Bone marrow (tissue), 2 donors: ENCODE data around the gene CDKN1B.

ENCODE experiments used
- DNase-seq, 2 donors: peaks; one replicate each; lab custom pipeline; 2025; lab: John Stamatoyannopoulos, UW

Gene CDKN1B

GRCh38 chr12:12716793-12717585 lies at the start of gene CDKN1B:
Gene CDKN1B (plus strand): TSS chr12:12717368. CDS start chr12:12717840, 472 bp downstream.
- peak; percentile 76 to 91 for DNase-seq

- DNase-seq, result no peak
Observed at GRCh38 chr12:12668005-12668404, 49.2 kb upstream of the CDKN1B start.

DNA sequence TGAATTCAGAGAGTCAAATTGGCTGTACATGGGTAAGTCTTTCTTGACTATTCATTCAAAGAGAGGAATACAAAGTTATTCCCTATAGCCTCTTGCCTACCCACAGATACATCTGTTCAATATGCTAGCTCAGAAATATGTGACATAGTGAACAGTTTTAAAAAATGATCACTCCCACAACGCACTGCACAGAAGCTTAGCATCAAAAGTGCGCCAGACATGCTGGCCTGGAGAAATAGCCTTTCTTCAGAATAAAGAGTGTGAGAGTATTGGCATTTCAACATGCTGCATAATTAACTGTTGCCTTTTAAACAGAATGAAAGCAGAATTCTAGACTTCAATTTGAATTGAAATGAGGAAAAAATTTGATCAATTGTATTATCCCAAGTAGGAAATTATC lies 48.1 kb upstream of the CDKN1B start:
- no peak for DNase-seq

DNA sequence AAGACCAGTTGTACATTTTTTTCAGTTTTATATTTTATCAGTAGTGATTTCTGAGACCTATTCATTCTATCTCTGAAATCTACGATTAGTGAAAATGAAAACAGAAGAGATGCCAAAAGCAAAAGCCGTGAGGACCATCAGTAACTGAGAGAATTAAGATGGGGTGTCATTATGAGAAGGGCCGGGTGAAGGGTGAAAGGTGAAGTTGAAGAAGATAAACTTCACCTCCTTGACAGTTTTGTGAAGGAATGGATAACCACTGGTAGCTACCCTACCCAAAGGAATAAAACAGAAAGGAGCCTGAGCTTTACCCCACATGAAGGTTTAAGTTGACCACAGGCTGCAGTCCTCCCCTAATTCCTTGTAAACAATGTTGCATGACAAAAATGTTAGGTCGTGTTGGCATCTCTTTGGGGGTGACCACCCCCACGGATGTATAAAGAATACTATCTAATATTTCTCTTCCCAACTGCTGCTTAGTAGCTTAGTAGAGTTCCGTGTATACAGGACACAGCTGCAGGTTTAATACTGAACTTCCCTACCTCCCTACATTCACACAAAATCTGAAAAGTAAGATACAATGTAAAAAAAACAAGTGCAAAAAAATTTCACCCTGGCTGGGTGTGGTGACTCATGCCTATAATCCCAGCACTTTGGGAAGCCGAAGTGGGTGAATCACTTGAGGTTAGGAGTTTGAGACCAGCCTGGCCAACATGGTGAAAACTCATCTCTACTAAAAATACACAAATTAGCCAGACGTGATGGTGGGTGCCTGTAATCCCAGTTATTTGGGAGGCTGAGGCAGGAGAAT lies 45.1 kb upstream of the CDKN1B start:
- no peak for DNase-seq

DNA sequence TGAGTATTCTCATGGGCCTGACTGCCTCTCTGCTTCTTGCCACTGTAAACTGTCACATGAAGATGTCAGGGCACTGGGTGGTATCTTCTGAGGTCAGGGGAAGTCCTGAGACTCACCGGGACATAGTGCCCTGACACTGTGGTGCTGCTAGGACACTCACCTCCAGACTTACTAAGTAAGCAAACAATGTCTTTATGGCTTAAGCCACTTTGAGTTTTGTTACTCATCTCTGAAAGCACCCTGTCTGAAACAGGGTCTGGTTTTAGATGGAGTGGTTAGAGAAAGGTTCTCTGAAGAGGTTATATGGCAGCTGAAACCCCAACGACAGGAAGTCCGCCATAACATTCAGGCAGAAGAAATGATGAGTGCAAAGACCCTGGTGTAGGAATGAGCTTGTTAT lies 43.9 kb upstream of the CDKN1B start:
- no peak for DNase-seq

GRCh38 chr12:12676605-12677004 lies 40.6 kb upstream of the CDKN1B start:
- DNase-seq, result no peak

- DNase-seq, result no peak
Observed at GRCh38 chr12:12681061-12681765, 36.0 kb upstream of the CDKN1B start.

DNA sequence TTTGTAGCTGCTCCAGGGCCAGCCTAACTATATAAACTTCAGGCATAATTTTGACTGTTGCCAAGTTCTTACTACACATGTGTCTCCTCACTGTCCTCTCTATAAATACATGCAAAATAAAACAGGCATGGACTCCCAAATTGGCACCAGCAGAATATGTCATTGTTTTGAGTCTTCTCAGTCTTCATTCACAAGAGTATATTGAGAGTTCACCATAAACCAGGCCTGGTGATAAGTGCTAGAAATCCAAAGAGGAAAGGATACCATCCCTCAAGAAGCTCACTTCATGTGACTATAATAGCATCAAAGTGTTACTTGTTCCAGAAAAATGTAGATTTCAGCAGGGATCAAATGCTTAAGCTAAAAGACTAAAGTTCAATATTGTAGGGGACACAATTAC lies 34.9 kb upstream of the CDKN1B start:
- no peak for DNase-seq

DNA sequence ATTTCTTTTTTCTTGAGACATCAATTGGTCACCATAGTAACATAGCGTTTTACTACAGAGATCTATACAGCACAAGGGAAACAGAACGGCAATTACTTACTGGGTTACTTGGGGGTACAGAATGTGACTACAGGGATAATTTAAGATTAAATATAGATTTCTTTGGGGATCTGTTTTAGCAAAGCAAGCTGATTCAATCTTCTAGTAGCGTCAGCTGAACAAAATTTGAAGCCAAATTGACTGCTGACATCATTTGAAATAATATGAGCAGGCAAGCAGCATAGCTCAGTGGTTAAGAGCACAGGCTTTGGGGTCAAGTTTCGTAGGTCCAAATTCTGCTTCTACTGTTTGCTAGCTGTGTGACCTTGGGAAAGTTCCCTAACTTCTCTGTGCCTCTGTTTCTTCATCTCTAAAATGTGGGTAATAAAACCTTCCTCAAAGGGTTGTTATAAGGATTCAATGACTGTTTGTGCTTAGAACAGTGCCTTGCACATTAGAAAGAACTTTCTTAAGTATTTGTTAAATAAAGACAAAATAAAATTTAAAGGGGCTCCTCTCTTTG lies 34.0 kb upstream of the CDKN1B start:
- no peak for DNase-seq

DNA sequence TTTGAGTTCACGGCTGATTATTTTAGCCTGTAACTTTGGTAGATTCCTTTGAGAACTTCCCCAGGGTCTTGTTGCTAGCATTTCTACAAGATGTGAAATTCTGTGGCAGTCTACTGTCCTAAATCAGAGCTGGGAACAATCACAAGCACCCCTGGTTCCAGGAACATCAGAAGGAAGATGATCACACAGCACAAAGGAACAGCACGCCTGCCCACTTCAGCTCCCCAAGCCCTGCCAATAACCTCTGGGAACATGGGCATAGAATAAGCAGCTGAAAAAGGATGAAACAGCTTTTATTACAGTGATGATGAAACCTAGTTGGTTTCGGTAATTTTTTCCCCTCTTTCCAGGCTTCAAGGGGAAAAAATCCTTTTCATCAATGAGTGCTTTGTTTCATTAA lies 33.4 kb upstream of the CDKN1B start:
- no peak for DNase-seq

DNA sequence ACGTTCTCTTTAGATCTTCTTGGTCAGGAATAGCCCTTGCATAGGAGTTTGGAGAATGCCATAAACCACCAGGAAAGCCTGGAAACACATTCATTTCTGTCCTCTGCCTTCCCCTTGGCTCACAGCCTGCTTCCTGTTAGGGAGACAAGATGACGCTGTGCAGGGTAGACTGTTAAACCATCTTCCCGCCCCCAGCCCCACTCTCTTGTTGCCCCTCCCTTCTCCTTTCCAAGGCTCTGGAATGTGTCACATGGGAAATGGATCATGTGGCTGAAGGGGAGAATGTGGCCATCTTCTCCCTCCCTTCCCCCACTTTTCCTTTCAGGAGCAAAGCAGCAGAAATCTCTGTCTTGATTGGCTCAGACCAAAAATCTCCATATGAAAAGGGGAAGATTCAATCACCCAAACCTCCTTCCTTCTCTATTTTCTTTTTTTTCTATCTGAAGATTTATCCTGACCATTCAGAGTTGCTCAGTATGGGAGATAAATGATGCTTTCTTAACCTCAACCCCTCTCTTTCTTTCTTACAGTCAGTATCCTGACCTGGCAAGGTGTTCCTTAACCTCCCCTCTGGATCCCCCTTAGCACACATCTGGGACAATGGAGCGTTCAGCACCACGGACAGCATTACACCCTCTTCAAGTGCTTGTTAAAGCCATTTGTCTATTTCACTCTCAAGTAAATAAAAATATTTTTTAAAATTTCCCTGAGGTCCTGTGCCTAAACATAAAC lies 32.6 kb upstream of the CDKN1B start:
- DNase-seq, result no peak

GRCh38 chr12:12685305-12685704 lies 31.9 kb upstream of the CDKN1B start:
- DNase-seq, result no peak

- no peak for DNase-seq
Observed at GRCh38 chr12:12686472-12686871, 30.7 kb upstream of the CDKN1B start.

DNA sequence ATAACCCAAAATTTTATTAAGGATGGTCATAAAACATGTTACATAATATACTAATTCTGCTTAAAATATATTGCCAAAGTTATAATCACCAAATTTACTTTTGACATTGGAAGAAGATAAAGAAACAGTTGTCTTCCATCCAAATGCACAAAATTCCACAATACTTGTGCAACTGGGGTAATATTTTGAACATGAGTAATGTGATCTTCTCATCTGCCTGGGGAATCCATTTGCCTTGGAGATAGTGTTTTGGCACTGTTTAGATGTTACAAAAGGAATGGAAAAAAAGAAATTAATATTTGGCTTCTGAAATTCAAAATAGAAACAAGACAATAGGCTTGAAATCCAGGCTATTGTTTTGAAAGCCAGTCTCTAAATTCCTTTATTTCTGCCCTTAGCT lies 30.2 kb upstream of the CDKN1B start:
- no peak for DNase-seq

DNA sequence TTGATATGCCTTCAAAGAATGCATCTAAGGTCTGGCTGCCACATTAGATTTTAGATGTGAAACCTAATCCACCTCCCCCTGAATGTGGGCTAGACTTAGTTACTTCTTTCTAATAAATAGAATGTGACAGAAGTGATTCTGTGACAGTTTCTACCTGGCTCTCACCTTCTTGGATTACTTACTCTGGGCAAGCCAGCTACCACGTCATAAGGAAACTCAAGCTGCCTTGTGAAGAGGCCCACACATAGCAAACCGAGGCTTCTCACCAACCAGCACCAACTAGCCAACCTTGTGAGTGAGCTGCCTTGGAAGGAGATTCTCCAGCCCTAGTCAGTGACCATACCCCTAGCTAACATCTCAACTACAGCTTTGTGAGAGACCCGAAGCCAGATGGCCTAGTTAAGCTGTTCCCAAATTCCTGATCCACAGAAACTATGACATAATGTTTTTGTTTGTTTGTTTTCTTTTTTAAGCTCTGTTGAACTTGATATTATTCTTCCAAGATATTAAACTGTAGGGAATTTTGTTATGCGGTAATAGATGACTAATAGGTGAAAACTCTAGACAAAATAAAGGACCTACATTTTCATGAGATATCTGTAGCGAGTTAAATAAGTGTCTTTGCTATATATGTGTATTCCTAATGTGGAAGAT lies 27.4 kb upstream of the CDKN1B start:
- DNase-seq, result no peak

DNA sequence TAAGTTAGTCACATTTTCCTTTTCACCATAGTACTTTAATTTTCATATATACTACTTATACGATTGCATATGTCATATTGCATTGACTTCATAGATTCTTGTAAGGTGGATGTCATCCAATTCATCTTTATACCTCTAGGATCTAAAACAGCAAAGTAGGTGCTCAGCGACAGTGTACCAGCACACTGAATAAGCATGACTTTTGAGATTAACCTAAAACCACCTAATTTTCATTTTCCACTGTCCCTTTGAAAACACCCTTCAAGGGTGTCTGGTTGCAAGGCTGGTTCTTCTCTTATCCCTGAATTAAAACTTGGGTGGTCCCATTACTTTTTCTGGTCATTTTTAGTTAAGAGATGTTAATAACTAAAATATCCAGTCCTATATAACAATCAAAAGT lies 25.6 kb upstream of the CDKN1B start:
- DNase-seq, result no peak

GRCh38 chr12:12693111-12693671 lies 24.0 kb upstream of the CDKN1B start:
- DNase-seq, result no peak

DNA sequence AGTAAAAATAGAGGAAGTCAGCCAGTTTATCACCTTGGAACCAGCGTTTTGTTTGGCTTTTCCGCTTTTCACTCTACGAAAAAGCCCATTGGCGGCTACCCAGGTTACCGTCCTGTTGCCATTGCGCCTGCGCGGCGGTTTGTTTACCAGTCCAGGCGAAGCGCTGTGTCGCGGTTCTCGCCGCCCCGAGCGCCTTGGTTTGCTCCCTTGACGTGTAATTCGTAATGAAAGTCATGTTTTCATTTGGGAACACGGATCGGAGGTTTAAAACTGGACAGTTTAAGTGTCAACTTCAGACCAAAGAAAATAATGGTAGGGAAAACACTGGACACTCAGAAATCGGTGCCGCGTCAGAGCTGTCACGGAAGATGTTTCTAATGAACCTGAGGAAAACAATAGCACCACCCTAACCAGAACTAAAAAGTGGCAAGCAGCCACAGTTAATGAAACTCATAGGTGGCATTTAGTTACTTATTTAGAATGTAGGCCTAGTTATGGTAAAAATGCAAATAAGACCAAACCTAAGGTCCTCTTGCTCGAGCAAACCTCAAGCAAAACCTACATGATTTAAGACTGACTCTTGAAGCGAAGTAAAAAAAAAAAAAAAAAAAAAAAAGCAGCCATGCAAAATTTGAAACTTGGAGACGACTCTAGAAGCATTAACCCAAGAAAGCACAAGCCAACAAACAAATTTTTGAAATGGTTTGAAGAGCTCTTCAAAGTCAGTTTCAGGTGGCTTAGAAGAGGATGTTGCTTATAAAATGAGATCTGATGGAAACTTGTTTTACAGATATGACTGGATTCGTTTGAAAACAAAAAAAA lies 20.4 kb upstream of the CDKN1B start:
- DNase-seq, result peak; percentile 78 to 86

DNA sequence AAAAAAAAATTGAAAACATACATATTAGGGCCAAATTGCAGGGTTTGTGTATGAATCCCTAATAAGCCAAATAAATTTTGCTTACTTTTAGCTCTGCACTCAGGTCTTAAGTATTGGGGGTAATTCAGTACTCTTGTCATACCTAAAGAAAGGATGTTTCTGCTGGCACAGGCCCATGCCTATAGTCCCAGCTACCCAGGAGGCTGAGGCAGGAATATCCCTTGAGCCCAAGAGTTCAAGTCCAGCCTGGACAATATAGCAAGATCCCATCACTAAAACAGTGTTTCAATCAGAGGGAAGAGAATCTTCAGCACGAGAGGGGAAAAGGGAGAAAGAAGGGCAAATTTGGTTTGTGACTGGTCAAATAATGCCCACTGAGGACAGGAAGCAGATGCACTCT lies 17.8 kb upstream of the CDKN1B start:
- DNase-seq, result no peak

DNA sequence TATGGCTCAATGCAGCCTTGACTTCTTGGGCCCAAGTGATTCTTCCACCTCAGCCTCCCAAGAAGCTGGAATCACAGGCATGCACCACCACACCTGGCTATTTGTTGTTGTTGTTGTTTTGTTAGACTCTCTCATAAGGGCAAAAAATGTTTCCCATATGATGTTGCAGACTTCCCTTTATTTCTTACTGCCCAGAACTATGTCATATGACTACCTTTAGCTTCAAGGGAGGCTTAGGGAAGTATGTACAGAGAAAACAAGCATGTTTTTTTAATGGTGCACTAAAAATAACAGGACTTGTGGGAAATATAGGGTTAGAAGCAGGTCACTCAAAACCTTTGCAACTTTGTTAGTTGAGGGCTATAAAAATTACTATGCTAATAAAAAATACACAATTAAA lies 16.9 kb upstream of the CDKN1B start:
- no peak for DNase-seq
